Measurements from ENCODE around the gene PDZD4. TPM values are rescaled to one million over a fixed set of nuclear protein-coding genes. Genes with fewer than 3 reads are reported as not detected.

PDZD4 gene
- total and polyA plus RNA-seq, 10 donors, result 3.7 to 21.8 (median 10.6) TPM

DNA sequence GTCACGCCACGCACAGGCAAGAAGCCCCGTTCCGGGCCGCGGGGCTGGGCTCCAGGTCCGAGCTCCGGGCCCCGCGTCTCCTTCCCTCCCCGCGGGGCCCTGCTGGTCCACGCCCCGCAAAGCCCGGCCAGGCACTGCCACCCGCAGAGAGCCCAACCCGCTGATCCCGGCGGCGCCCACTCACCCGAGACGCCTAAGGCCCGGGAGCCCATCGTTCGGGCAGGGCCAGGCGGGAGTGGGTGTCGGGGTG lies 870 bp downstream of the PDZD4 start:
- intact Hi-C loops (cut with DNase I; ENCODE audit: low total_unique reads), result loop anchor here (10.0 kb wide), 1 partner anchor 65 kb away; no protein-coding TSS in a partner anchor
- peak overlapping the region in 3 of 8 donors; percentile 49 to 59 (median 58) for H3K27ac ChIP-seq
- no peak for TF ChIP-seq POLR2AphosphoS5 (IDR thresholded peaks at IDR 0.05)
- TF ChIP-seq, protein P1, sequence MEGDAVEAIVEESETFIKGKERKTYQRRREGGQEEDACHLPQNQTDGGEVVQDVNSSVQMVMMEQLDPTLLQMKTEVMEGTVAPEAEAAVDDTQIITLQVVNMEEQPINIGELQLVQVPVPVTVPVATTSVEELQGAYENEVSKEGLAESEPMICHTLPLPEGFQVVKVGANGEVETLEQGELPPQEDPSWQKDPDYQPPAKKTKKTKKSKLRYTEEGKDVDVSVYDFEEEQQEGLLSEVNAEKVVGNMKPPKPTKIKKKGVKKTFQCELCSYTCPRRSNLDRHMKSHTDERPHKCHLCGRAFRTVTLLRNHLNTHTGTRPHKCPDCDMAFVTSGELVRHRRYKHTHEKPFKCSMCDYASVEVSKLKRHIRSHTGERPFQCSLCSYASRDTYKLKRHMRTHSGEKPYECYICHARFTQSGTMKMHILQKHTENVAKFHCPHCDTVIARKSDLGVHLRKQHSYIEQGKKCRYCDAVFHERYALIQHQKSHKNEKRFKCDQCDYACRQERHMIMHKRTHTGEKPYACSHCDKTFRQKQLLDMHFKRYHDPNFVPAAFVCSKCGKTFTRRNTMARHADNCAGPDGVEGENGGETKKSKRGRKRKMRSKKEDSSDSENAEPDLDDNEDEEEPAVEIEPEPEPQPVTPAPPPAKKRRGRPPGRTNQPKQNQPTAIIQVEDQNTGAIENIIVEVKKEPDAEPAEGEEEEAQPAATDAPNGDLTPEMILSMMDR (IDR thresholded peaks at IDR 0.05 in 8 of 11, conservative IDR thresholded peaks at IDR 0.05 in 3 of 11), result no peak
- TF ChIP-seq POLR2A (IDR thresholded peaks at IDR 0.05), result no peak
- peak overlapping the region; percentile 10 to 68 (median 41) for H3K4me3 ChIP-seq
- H3K4me1 ChIP-seq, result peaks cover 0 to 26% (median 11%) of the 10 kb centered on the region in 6 donors
- H3K36me3 ChIP-seq, result no peaks in the 10 kb centered on the region
- DNase-seq, result peak; percentile 68
- H3K9me3 ChIP-seq, result peaks cover 0 to 5% (median 0%) of the 10 kb centered on the region in 8 donors
- H3K27me3 ChIP-seq (replicated peaks in 1 of 7), result peaks cover 6 to 72% (median 31%) of the 10 kb centered on the region in 7 donors
- WGBS, 5 donors, result 0 to 37% (median 18%) methylated on average over 6 to 27 of the region's 27 CpGs; no CpG with 5 or more reads in 1 of the 5 donors

GRCh38 chrX:153828723-153829548 lies 1.4 kb downstream of the PDZD4 start:
- peak overlapping the region; percentile 10 to 68 (median 41) for H3K4me3 ChIP-seq
- peaks cover 0 to 26% (median 11%) of the 10 kb centered on the region in 6 donors for H3K4me1 ChIP-seq
- H3K9me3 ChIP-seq, result peaks cover 0 to 5% (median 0%) of the 10 kb centered on the region in 8 donors
- intact Hi-C loops (cut with DNase I; ENCODE audit: low total_unique reads), result loop anchor here (10.0 kb wide), 1 partner anchor 66 kb away; no protein-coding TSS in a partner anchor
- TF ChIP-seq, protein P1 (IDR thresholded peaks at IDR 0.05 in 8 of 11, conservative IDR thresholded peaks at IDR 0.05 in 3 of 11), result no peak
- TF ChIP-seq POLR2AphosphoS5 (IDR thresholded peaks at IDR 0.05), result no peak
- TF ChIP-seq POLR2A (IDR thresholded peaks at IDR 0.05), result no peak
- WGBS, 5 donors, result 3 to 34% (median 12%) methylated on average over 10 to 50 of the region's 50 CpGs
- H3K27me3 ChIP-seq (replicated peaks in 1 of 7), result peaks cover 6 to 76% (median 31%) of the 10 kb centered on the region in 7 donors
- DNase-seq, result peak; percentile 64
- H3K27ac ChIP-seq, result peak overlapping the region in 6 of 8 donors; percentile 14 to 59 (median 46)
- no peaks in the 10 kb centered on the region for H3K36me3 ChIP-seq

GRCh38 chrX:153828308-153828707 lies 2.0 kb downstream of the PDZD4 start:
- Histone ChIP-seq H3K27me3 (replicated peaks in 1 of 7) (peaks cover 6 to 78% (median 31%) of the 10 kb centered on the region in 7 donors), H3K4me1 (peaks cover 0 to 26% (median 11%) of the 10 kb centered on the region in 6 donors), H3K36me3 (no peaks in the 10 kb centered on the region), H3K4me3 (peak overlapping the region in 4 of 8 donors; percentile 43 to 68 (median 48)), H3K27ac (peak overlapping the region in 7 of 8 donors; percentile 14 to 59 (median 43)), H3K9me3 (peaks cover 0 to 5% (median 0%) of the 10 kb centered on the region in 8 donors)
- TF ChIP-seq POLR2A (IDR thresholded peaks at IDR 0.05), result no peak
- intact Hi-C loops (cut with DNase I; ENCODE audit: low total_unique reads), result loop anchor here (10.0 kb wide), 1 partner anchor 66 kb away; no protein-coding TSS in a partner anchor
- WGBS, 5 donors, result 43 to 59% (median 50%) methylated on average over 5 to 17 of the region's 17 CpGs
- peak; percentile 60 for DNase-seq

DNA sequence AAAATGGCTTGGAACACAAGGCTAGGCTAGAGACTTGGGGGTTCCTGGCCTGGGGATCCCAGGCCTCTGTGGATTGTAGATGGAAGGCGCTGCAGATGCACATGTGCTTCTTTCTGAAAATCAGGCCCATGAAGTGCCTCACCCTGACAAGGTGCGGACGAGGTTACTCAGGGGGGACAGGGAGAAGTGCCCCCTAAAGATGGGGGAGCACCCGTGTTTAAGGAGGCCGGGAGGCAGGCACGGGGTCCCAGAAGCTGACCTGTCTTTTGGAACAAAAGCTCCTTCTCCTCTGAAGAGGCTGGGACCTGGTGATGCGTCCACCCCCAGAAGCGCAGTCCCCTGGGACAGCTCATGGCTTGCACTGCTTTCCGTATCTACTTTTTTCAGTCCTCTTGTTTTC lies 2.4 kb downstream of the PDZD4 start:
- Histone ChIP-seq H3K27me3 (replicated peaks in 1 of 7) (peaks cover 6 to 78% (median 31%) of the 10 kb centered on the region in 7 donors), H3K4me3 (peak overlapping the region in 2 of 8 donors; percentile 48 to 68), H3K9me3 (peaks cover 0 to 5% (median 0%) of the 10 kb centered on the region in 8 donors), H3K36me3 (no peaks in the 10 kb centered on the region), H3K4me1 (peaks cover 0 to 26% (median 11%) of the 10 kb centered on the region in 6 donors), H3K27ac (peak overlapping the region in 3 of 8 donors; percentile 14 to 58 (median 43))
- no peak for TF ChIP-seq POLR2A (IDR thresholded peaks at IDR 0.05)
- no peak for TF ChIP-seq POLR2AphosphoS5 (IDR thresholded peaks at IDR 0.05)
- TF ChIP-seq, protein P1 (IDR thresholded peaks at IDR 0.05 in 8 of 11, conservative IDR thresholded peaks at IDR 0.05 in 3 of 11), result no peak
- intact Hi-C loops (cut with DNase I; ENCODE audit: low total_unique reads), result loop anchor here (10.0 kb wide), 1 partner anchor 67 kb away; no protein-coding TSS in a partner anchor
- DNase-seq, result peak; percentile 40
- WGBS, 5 donors, result 73 to 98% (median 91%) methylated on average over 8 to 9 of the region's 9 CpGs

All from spleen (tissue), 11 donors.